OCI-M1 (cell line): ENCODE results near the gene CCL11.

Source experiments
- DNase-seq: peaks from one replicate; lab custom pipeline; 2025; lab: John Stamatoyannopoulos, UW

CCL11 gene

DNA sequence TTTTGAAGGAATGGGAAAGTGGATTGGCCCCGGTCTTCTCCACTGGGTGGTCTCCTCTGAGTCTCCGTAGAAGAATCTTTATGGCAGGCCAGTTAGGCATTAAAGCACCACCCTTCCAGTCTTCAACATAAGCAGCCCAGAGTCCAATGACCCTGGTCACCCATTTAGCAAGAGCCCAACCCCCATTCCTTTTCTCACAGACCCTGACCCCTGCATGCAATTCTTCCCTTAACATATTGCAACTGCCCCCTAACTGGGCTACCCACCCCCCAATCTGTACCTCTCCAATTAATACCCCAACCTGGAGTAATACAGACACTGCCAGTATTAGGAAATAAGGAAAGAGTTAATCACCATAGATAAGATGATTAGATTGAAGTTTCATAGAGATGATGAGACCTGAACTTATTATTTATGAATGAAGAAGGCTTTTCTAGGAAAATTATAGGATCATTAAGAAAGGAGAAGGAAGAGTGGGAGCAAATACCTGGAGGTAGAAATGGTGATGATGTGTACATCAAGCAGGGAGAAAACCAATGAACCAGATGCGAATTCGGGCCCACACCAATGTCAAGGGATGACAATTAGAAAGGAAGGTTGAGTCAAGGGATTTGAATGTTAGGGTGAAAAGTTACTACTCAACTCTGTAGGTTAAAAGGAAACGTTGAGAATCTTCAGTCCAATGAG, 28.1 kb upstream of the CCL11 start:
- no peak for DNase-seq

- DNase-seq, result no peak
Measured at GRCh38 chr17:34257986-34258326, 27.6 kb upstream of the CCL11 start.

- DNase-seq, result no peak
Measured at GRCh38 chr17:34259146-34259545, 26.4 kb upstream of the CCL11 start.

DNA sequence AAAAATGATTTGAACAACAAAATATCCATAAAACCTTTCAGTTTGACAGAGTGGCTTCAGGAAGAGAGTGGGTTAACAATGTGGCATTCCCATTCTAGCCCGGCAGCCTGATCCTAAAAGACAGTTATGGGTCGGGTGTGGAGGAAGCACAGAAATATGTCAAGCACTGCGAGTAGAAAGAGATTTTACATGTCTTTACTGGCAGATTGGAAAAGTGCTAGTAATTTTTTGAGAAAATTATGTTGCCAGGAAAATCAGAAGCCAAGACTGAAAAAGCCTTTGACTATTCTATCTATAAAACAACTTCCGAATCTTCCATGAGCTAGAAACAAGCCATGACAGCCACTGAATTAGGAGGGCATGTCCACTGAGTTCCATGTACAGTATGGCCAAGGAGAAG, 24.7 kb upstream of the CCL11 start:
- DNase-seq, result no peak

DNA sequence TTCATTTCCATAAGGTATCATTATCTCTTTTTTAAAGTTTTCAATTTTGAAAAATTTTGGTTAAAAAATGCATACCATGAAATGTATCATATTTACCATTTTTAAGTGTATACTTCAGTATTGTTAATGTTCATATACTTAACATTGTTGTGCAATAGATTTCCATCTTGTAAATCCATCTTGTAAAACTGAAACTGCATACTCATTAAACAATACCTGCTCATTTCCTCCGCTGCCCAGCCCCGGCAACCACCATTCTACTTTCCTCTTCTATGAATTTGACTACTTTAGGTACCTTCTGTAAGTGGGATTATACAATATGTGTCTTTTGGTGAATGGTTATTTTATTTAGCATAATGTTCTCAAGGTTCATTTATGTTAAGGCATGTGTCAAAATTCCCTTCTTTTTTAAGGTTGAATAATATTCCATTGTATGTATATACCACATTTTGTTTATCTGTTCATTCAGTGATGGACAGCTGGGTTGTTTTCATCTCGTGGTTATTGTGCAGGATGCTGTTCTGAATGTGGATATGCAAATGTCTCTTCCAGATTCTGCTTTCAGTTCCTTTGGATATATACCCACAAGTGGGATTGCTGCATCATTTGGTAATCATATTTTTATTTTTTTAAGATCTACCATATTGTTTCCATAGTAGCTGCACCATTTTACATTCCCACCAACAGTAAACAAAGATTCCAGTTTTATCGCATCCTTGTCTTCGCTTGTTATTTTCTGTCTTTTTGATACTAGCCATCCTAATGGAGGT, 23.8 kb upstream of the CCL11 start:
- no peak for DNase-seq

GRCh38 chr17:34265711-34266110, 19.8 kb upstream of the CCL11 start:
- DNase-seq, result no peak

DNA sequence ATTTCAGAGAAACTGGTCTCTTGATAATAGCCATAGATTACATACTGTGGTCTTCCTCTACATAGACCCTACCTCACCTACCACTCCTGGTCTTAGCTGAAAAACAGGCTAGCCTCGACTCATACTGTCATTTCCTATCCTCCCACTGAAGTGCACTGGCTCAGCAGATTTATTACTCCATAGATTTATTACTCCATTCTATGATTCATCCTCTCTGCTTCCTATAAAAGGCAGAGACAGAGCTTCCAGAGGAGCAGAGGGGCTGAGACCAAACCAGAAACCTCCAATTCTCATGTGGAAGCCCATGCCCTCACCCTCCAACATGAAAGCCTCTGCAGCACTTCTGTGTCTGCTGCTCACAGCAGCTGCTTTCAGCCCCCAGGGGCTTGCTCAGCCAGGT, 15.6 kb upstream of the CCL11 start, which contains the start of gene CCL7:
Gene CCL7 (plus strand): TSS at position 253 of the 400 bp plus-strand sequence. CDS start 70 bp downstream, at position 323.
- no peak for DNase-seq

- DNase-seq, result no peak
Measured at GRCh38 chr17:34275881-34276280, 9.7 kb upstream of the CCL11 start.

GRCh38 chr17:34276826-34277225, 8.7 kb upstream of the CCL11 start:
- no peak for DNase-seq

- no peak for DNase-seq
Measured at GRCh38 chr17:34283571-34283970, 2.0 kb upstream of the CCL11 start.

GRCh38 chr17:34287875-34288274, 2.3 kb downstream of the CCL11 start:
- no peak for DNase-seq

DNA sequence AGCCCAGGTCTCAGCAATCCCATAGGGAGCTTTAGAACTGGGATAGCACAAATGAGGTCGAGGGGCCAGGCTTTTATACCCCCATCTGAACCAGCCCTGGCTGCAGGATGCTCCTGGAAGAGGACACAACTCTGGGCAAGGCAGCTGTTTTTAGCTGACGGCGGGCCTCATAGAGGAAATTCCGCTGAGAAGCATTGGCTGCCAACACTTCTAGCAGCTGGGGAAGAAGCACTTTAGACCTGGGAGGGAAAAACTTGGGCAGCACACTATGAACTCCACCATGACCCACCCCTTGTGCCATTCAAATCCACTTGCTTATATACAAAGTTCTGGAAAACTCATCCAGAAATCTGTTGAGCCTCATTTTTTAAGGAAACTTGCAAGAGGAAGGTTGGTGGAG, 5.0 kb downstream of the CCL11 start:
- DNase-seq, result no peak

DNA sequence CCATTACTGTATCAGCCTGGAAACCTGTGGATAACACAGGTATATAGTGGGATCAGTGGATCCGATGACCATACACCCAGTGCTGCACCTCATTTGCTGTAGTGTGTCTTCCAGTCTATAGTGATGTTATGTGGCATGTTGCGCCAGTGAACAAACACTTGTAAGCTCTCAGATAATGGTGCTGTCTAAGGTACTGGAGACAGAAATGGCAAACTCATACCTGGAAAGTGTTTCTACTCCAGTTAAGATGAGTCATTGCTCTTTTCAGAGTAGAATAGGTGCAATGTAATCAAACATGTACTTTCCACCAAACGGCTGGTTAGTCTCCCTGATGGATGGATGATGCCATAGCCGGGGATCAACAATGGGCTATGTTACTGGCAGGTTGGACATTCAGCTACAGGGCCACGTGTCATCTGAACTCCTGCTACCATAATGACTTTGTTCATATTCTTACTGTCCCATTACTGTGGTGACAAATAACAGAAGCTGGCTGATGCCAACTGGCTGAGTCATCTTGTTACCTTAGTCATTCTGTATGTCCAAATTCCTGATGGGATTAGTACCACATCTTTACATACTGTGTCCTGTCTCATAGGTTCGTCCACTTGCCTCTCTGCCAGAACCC, 6.3 kb downstream of the CCL11 start:
- no peak for DNase-seq

DNA sequence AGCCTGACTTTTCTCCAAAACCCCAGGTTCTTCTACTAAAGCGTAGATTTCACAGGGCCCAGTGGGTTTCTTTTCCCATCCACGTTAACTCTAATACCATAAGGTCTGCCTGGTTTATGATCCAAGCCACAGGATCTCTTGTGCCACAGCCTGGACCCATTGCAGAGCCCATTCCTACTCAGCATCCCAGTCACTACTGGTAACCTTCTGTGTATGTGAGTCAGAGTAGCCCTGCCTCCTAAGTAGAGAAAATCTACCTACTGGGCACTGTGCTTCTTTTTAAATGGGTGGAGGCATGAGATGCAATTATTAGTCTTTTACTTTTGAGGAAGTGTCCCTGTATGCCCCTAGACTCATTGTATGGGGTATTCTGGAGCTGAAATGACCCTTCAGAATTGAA, 13.5 kb downstream of the CCL11 start:
- no peak for DNase-seq

DNA sequence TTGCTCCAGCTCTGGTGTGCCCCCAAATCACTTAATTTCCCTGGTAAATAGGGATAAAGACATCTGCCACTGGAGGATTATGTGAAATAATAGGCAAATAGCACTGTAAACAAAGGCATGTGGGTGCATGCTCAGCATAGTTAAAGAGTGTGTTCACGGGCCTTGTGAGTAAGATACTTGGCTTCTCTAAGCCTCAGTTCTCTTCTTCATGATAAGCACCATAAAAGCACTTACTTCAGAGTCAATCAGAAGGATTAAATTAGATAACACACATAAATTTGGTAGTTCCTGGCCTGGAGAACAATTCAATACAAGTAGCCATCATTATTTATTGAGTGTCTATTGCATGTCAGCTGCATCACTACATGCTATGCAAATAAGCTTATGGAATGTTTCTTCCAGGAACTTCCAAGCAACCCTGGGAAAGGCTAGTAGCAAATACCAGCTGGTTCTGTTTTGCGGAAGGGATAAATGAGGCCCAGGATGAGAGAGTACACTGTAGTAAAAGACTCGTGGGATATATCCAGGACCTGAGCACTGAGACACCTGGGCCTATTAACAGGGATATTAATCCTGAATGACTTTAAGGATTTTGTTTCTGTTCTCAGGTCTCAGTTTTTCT, 14.5 kb downstream of the CCL11 start:
- no peak for DNase-seq

- DNase-seq, result peak; percentile 9
Measured at GRCh38 chr17:34300652-34301370, 15.3 kb downstream of the CCL11 start.

DNA sequence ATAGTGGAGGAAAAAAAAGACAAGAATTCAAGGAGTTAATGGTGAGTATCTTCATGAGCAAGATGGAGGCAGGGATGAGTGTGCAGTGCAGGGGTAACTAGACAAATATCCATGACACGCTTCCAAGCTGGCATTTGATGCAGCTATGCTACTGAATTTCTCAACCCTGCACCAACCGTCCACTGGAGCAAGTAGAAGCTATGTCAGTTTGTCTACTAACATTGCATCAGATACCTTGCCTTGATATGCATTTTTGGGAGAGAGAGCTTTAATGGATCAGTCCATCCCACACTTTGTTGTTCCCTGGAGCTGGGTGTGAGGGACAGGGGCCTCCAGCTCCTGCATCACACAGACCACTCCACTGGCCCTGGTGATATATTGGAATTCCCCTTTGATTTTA, 16.4 kb downstream of the CCL11 start:
- DNase-seq, result no peak

DNA sequence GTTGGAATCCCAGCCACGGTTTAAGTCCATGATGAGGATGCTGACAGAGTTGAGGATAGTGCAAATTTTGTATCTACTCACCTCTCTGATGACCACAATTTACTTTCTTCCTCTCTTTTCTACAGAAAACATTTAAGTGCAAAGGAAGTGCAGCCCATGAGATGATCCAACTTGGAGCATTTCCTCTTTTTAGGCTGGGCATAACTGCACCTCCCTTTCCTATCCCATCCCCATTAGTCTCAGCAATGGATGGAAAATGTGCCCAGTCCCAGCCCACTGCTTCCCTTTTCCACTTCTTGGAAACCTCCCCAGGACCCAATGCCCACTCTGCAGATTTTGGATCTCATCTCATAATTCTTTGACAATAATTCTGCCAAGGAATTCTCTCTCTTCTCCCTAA, 17.1 kb downstream of the CCL11 start:
- no peak for DNase-seq

DNA sequence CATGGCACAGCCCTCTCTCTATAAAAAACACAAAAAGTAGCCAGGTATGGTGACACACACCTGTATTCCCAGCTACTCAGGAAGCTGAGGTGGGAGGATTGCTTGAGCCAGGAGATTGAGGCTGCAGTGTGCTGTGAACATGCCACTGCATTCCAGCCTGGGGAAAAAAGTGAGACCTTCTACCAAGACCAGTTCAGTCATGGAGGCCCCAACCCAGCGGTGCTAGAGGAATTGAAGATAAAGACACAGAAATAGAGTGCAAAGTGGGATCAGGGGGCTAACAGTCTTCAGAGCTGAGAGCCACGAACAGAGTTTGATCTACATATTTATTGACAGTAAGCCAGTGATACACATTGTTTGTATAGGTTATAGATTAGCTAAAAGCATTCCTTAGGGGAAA, 18.1 kb downstream of the CCL11 start:
- no peak for DNase-seq

DNA sequence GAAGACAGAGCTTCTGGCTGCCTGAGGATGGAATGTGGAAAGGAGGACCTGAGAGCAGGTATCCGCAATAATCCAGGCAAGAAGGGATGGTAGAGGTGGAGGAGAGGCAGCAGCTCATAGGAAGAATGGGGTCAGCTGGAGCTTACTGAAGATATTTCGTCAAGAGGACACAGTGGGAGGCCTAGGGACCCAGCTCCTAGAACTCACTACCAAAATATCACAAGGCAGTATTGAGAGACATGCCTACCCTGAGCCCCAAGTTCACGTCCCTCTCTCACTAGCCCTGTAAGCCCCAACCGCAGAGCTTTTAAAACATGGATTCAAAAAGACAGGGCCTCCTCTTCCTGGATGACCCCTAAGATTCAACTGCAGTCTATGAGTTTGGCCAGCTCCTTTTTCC, 19.5 kb downstream of the CCL11 start:
- no peak for DNase-seq

DNA sequence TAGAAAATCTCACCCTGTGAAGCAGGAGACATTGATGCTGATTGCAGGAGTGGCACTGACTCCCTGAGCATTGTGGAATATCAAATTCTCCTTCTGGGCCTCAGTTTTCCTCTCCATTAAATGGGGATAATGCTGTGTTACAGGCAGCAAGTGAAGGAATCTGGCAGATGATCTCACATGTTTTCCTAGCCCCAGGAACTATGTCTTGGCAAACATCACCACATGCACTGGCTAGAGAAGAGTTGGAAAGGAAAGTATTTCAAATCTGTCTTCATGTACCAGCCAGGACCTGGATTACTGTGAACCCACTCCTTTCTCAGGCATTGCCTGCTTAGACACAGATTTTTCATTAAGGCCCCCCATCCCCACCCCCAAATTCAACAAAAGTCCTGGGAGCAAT, 20.1 kb downstream of the CCL11 start:
- no peak for DNase-seq

DNA sequence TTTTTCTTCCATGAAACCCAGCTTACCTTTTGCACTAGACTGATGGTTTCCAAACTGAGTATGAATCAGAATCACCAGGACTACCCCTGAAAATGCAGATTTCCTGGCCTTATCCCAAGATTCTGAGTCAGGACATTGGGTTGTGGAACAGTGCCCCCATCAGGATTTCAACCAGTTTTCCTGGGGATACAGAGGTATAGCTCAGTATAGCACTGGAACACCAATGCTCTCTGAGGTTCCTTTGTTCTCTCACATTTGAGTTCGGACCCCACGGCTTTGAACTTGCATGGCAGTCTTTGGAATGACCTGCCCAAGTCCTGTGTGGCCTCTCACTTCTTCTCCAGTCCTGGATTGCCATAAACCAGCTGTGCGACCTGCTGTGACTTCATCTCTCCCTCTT, 20.9 kb downstream of the CCL11 start:
- DNase-seq, result peak; percentile 18
